ENCODE results near the gene NSMF.
"Not testable (repeated sequence)": the region's sequence is repeated elsewhere in the genome, so short reads cannot be mapped to it uniquely, and the experiment has no call there.

NSMF gene

DNA sequence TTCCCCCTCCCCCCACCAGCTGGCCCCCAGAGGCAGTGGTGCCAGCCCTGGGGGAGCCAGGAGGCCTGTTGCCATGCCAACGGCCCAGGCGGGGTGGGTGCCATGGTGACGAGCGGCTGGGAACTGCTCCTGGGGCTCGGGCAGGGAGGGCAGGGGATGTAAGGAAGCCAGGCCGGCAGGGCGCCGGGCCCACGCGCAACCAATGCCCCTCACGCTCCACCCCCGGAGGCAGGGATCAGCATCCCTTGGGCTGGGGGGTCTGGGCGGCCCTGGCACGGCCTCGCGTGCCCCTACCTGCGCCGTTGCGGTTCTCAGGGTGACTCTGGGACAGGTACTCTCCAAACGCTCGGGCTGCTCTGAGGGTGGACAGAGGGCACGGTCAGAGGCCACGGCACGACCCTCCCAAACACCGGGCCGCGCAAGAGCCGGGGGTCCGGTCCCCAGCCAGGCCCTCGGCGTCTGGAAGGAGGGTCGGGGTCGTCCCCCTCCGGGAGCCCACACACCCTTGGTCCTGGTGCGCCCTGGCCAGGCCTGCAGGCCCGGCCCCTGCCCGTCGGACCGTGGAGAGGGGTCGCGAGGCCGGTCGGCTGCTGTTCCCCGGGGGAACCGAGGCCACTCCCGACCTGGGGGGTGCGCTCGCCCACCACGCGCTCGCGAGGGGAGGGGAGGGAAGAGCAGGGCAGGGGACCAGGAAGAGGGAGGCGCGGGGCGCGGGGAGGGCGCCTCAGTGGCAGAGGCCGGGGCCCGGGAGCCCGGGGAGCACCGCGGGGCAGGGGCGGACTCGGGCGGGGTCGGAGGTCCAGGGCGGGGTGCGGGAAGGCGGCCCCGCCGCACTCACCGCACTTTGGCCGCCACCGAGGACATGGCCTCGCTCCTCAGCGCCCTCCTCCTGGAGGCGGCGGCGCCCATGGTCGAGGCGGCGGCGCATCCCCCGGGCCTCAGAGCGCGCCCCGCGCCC lies 661 bp downstream of the NSMF start:
- peak; percentile 75 for DNase-seq (ENCODE audit: low spot score)

- no peak for DNase-seq (ENCODE audit: low spot score)
Observed at GRCh38 chr9:137457406-137458193, 1.5 kb downstream of the NSMF start.

- DNase-seq (ENCODE audit: low spot score): no peak
Observed at GRCh38 chr9:137456864-137457405, 2.2 kb downstream of the NSMF start.

- peak; percentile 48 for DNase-seq (ENCODE audit: low spot score)
Observed at GRCh38 chr9:137456061-137456863, 2.9 kb downstream of the NSMF start.

GRCh38 chr9:137455359-137455991 lies 3.7 kb downstream of the NSMF start:
- no peak for DNase-seq (ENCODE audit: low spot score)

GRCh38 chr9:137454597-137455358 lies 4.4 kb downstream of the NSMF start:
- DNase-seq (ENCODE audit: low spot score): no peak

- DNase-seq (ENCODE audit: low spot score): no peak
Observed at GRCh38 chr9:137454145-137454596, 5.0 kb downstream of the NSMF start.

DNA sequence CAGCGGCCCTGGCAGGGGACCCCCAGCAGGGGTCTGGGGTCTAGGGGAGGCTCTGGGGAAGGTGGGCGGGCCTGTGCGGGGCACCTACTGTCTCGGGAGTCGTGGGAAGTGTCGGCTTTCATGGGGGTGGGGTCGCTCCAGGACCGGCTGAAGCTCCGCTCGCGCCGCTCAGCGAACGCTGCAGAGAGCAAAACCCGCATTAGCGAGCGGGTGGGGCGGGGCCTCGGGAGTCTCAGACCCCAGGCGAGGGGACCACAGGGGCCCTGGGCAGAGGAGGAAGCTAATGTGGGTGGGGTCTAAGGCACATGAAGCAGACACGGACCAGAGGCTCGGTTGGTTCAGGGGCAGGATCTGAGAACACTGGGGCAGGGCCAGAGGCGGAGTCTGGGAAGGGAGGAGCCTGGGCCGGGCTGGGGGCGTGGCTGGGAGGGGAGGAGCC lies 5.5 kb downstream of the NSMF start:
- DNase-seq (ENCODE audit: low spot score): peak; percentile 33

- DNase-seq (ENCODE audit: low spot score): no peak
Observed at GRCh38 chr9:137452761-137453642, 6.1 kb downstream of the NSMF start.

GRCh38 chr9:137452006-137452760 lies 7.0 kb downstream of the NSMF start:
- no peak for DNase-seq (ENCODE audit: low spot score)

DNA sequence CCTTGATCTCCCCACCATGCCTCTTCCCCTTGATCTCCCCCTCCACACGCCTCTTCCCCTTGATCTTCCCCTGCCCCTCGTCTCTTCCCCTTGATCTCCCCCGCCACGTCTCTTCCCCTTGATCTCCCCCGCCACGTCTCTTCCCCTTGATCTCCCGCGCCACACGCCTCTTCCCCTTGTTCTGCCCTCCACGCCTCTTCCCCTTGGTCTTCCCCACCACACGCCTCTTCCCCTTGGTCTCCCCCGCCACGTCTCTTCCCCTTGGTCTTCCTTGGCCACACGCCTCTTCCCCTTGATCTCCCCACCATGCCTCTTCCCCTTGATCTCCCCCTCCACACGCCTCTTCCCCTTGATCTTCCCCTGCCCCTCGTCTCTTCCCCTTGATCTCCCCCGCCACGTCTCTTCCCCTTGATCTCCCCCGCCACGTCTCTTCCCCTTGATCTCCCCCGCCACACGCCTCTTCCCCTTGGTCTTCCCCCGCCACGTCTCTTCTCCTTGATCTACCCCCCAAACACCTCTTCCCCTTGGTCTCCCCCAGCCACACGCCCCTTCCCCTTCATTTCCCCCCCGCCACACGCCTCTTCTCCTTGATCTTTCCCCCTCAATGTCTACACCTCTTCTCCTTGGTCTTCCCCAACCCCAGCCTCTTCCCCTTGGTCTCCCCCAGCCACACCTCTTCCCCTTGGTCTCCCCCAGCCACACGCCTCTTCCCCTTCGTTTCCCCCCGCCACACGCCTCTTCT lies 7.7 kb downstream of the NSMF start:
- not testable (repeated sequence) for DNase-seq (ENCODE audit: low spot score)

DNA sequence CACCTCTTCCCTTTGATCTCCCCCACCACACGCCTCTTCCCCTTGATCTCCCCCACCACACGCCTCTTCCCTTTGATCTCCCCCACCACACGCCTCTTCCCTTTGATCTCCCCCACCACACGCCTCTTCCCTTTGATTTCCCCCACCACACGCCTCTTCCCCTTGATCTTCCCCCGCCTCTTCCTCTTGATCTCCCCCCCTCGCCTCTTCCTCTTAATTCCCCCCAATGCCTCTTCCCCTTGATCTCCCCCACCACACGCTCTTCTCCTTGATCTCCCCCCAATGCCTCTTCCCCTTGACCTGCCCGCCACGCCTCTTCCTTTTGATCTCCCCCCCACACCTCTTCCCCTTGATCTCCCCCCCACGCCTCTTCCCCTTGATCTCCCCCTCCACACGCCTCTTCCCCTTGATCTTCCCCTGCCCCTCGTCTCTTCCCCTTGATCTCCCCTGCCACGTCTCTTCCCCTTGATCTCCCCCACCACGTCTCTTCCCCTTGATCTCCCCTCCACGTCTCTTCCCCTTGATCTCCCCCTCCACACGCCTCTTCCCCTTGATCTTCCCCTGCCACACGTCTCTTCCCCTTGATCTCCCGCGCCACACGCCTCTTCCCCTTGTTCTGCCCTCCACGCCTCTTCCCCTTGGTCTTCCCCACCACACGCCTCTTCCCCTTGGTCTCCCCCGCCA lies 8.5 kb downstream of the NSMF start:
- not testable (repeated sequence) for DNase-seq (ENCODE audit: low spot score)

DNA sequence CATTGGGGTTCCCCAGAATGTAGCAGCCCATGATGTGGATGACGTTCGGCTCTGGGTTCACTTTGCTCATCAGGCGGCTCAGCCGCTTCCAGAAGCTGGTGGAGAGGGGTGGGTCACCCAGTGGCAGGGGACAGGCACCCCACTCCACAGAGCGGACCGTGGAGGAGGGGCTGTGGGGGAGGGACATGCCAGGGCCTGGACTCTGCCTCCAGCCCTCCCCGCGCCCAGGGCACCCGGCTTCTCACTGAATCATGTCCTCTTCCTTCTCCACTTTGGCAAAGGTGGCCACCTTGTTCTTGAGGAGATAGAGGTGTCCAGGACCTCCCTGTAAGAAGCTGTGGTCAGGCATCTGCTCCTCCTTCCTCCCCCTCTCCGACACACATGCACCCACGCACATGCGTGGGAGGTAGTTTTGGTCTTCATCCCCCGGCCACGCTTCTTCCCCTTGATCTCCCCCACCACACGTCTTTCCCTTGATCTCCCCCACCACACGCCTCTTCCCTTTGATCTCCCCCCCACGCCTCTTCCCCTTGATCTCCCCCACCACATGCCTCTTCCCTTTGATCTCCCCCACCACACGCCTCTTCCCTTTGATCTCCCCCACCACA lies 9.1 kb downstream of the NSMF start:
- DNase-seq (ENCODE audit: low spot score): no peak

DNA sequence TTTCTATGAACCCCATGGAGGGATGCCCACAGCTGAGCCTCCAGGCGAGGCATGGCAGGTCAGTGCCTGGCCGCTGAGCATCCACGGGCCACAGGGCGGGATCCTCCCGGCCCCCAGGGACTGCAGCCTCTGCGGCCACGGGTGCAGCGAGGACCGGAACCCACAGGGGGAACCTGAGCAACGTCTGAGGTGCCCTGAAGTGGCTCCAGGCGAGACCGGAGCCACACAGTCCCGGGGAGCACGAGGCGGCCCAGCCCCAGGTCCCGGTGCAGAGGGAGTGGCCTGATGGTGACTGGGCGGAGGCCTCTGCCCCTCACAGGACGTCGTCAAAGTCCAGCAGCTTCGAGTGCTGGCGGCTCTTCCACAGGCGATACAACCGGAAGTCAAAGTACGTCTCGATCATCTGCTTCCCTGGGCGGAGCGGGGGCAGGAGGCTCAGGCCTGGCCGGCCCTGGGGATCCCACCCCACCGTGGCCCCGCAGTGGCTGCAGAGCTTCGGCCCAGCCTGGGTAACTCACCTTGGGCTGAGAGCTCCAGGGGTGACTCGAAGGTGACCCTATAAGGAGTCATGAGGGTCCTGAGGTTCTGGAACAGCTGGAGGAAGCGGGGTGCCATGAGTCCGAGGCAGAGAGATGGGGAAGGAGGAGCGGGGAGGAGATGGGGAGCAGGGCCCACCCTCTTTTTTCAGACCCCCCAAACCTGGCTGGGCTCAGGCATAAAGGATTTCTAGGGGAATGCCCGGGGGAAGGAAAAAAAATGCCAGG lies 9.9 kb downstream of the NSMF start:
- DNase-seq (ENCODE audit: low spot score): no peak

- DNase-seq (ENCODE audit: low spot score): no peak
Observed at GRCh38 chr9:137448602-137448962, 10.6 kb downstream of the NSMF start.
